HG02943 (cell line): Measurements from ENCODE around the gene ALX4.

Experiments used
- ATAC-seq: cut with Tn5 transposase; IDR thresholded peaks from one replicate; pipeline ENCODE4 v1.9.1; 2021; ENCODE audit warnings: mild to moderate bottlenecking, low read depth, moderate library complexity; ENCODE audit not compliant: unreplicated experiment

The ALX4 gene

DNA sequence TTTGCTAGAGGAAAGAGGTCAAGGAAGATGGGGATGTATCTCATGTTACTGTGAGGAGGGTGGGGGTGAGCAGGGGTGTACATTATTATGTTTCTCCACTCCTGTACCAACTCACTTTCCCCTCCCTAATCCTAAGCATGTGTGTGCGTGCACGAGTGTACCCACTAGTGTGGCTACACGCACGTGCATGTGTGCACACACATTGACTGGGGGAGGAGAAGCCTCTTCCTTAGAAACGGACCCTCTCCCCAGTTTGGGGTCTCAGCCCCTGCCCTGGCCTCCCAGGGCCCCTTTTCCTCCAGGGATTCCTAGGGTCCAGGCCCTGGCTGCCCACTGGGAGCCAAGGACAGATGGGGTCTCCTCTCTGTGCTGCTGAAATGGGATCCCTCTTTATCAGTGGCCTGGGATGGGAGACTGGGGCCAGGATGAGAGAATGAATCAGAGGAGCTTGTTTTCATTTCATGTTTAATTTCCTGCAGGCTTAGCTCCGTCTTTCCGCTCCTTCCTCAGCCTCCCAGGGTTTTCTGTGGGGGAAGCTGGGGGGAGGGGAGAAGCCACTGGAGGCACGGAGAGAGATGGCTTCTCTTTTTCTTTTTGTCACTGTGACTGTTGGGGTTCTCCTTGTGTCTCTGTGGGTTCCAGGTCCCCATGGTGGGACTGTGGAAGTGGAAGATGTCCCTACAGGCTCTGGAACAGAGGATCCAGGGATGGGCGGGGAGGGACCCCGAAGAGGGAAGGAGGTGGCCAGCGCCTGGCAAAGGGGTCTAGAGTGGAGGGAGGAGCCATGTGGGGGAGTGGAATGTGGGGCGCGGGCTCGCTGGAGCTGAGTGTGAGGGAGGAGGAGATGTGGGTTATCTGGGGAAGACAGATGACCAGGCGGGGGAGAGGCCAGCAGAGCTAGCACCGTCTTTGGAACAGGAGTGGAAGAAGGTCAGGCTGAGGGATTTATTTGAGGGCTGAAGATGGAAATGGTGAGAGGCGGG, 40.3 kb downstream of the ALX4 start:
- no peak for ATAC-seq

DNA sequence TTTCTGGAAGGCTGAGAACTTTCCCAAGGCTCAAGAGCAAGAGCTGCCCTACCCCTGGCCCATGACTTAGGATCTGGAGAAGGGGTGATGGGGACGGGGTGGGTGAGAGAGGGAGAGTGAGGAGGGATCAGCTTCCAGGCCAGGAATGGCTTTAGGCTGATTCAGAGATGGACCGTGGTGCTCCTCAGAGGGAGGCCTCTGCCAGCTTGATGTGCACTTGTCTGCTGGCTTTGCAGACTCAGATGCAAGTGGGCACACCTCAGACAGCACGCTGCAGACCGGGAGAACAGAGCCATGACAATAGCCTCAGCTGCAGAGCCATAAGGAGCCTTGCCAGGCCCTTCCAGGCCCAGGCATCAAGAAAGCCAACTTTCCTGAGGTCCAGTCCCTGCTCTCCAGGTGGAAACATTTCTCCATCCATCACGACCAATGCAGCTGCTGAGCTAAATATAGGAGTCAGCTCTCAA, 41.3 kb downstream of the ALX4 start:
- ATAC-seq, result no peak

DNA sequence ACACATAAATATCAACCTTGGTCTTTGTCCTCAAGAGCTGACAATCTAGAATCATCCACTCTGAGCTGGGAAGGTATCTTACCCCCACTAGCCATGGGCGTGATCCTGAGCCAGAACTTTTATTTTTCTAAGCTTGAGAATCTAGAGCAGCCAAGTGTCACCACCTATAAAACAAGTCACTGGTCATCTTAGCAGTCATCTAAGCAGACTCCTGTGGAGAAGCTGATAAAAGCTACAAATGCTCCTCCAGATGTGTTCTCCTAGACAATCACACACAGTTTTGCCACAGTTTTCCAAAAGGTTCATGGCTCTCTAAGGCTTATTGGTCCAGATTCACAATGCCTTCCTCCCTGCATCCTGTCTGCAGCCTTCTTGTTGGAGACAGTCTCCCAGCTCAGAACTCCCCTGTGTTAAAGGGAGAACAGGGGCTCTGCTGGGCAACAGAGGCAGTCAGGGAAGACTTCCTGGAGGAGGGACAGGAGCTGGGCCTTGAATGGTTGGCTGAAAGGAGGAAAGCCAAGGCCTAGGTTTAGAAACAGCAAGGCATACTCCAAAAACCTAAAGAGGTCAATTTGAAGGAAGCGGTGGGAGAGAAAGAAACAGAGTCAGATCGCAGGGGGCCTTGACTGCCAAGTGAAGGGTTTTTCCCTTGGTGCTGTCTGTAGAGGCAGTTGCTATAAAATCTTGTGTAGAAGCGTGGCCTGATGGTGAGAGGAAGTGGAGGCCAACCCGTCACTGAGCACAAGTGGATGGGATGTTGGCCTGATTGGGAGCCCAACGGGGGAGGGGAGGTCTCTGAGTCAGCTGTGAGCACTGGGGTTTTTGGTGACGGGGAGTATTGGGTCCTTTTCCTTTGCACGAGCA, 42.0 kb downstream of the ALX4 start:
- no peak for ATAC-seq

DNA sequence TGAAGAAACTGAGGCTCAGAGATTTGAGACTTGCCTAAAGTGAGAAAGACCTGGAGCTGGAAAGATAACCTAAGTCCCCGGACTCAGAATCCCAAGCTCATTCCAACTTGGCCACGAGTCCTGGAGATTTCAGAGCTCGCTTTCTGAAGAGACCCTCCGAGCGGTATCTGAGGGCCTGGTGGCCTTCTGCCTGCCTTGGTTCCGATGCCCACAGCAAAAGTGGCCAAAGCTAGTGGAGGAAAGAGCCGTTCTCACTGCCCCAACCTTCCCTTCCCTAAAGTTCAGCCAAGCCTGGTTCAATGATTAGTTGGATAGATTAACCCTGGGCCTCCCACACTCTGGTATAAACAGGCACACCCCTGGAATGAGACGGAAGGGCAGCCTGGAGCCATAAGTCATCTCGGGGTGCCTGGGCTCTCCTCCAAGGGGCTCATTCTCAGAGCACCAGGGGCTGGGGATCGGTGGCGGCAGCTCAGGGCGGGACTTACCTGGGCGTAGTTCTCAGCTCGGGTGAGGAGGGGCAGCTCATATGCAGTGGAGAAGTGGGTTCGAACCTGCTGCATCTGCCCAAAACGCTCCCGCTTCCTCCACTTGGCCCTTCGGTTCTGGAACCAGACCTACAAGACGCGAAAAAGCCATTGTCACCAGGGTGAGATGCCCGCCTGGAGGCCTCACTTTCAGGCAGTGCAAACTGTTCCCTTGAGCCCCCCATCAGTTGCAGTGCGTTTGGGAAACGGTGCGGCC, 42.8 kb downstream of the ALX4 start:
- ATAC-seq, result no peak

DNA sequence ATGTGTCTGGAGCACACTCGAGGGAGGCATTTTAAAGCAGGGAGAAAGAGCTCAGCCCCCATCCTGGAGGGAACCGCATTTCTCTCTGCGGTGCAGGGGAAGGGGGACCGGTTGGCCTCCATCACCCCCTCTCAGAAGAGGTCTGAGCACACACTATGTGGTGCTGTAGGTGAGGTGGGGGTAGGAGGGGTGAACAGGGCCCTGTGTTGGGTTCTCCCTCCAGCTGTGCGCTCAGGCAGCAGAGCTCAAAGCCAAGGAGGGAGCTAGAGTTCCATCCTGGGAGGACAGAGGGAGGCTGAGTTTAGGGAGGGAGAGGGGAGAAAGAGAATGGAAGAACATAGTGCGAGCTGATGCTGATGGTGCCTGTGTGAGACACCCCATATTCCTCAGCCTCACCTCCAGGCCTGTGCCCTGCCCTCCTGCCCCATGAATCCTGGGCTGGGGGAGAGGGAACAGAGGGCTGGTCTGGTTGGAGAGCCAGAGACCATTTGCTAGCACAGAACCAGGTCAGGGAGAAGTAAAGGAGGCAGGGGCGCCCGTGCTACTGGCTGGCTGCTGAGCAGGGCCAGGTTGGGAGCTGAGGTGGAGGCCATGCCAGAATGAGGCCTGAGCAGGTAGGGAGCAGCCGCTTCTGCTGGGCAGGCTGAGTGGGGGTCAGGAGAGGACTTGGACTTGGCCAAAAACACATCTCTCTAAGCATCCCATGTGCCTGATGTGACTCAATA, 43.7 kb downstream of the ALX4 start:
- no peak for ATAC-seq

DNA sequence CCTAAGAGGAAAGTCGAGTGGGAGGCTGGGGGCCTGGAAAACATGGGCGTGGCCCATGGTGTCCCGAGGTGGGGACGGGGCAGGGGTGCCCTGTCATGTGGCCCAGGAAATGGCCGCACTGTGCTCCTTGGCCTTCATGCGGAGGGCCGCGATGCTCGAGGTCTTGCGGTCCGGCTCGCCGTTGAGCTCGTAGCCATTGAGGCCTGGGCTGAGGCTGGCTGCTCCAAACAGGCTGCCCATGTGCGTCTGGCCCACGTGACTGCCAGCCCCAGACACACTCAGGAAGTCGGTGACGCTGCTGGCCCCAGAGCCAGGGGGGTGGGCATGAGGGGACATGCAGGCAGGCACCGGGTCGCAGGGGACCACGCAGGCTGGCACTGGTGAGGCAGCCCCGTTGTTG, 45.2 kb downstream of the ALX4 start:
- ATAC-seq, result no peak

DNA sequence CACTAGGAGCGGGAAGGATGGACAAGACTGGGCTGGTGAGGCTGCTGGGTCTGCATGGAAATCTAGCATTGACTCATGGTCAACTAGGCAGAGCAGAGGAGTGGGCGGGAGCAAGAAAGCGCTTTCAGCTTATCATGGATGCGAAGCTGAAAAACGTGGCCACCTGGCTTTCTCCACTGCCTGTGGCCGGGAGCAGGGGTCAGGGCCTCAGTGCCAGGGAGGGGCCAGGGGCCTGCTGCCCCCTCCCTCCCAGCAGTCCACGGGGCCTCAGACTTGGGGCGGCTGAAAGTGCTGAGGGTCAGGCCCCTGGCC, 45.5 kb downstream of the ALX4 start:
- ATAC-seq, result no peak

DNA sequence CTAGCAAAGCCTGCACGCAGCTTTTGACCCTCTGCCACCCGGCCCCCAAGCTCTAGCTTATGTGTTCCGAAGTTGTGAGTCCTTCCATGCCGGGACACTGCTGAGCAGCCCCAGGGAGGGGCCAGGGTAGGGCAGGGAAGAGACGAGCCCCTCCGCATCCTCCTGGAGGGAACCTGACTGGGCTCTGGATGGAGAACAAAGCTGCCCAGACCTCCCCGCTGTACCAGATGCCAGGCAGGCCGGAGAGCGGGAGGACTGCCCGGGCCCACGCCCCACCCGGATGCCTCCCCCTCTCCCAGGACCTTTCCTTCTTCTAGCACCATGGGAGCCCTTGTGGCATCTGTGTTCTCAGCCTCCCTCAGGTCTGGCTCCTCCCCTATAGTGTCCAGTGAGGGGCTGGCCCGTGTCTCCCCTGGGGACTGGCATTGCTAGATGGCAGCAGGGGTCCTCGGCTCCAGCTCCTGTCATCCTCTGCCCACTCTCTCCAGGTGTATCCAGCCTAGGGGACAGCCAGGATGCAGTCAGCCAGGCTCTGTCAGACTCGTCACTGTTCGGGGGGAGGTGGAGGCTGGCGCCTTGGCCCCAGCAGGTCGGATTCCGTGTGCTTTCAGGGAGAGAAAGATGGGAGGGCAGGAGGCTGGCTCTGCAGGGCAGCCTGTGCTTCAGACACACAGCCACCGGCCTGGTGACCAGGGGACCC, 46.1 kb downstream of the ALX4 start:
- no peak for ATAC-seq

DNA sequence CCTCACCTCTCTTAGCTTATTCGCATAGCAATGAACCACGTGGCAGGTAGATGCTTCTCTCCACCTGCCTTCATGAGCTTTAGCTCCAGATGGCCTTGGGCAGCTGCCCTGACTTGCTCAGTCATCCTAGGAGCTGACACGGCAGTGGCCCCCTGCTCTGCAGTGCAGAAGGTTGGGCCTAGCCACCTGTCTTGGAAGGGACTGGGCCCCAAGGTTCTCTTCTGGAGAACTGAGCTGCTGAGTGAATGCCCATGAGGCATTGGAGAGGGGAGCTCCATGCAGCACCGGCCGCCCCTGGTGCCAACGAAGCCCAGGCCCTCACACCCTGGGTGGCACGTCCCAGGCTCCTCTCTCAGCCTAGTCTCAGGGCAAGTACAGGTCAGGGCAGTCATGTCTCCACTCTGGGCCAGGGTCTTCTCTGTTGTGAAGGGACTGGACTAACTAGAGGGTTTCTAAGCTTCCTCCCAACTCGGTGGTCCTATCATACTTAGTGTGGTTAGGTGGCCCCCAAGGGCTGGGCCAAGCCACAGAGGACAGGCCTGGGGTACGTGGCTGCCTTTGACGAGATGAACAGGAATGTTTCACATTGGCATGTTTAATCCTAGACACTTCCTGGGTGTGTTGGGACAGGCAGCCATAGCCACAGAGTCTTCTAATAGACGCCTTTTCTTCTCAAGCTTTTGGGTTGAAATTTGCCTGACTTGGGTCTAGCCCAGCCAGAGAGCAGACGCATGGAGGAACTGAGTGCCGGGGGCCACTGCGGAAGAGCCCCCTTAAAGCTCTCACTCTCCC, 47.9 kb downstream of the ALX4 start:
- no peak for ATAC-seq

DNA sequence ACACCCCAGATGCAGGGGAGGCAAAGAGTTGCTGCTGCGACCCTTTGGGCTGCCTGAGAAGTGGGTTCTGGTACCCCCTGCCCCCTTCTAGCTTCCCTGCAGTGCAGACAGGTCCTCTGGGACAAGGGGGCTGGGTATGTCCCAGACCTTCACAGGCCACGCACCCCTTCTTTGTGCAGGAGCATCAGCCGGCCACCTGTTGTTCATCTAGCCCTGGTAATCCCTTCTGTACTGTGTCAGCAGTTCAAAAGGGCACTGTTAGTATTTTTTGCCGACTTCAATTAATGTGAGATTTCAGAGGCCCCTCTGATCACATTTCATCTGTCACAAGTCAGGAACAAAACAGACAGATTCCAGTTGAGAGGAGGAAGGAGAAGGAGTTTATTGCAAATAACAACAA, 49.9 kb downstream of the ALX4 start:
- no peak for ATAC-seq

DNA sequence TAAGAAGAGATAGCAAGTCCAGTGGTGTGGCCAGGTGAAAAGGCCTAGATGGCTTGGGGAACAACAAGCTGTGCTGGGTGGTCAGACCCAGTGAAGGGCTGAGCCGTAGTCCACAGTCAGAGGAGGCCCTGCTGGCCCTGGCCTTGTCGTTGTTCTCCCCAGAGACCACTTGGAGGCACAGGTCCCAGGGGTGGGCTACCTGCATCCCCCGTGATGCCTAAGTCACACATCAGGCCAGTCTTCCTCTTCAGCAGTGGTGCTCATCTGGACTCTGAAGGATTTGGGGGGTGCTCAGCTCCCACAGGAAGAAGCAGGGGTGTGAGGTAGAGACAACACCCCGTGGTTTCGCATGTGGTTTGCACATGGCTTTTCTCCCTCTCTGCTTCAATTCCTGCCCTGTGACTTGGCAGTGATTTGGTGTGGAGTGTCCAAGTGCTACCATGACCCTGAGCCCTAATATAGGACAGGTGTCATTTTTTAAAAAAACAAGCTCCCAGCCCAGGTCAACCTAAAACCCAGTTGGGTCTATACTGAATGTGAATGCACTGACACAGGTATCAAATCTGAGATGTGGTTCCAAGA, 51.0 kb downstream of the ALX4 start:
- no peak for ATAC-seq

DNA sequence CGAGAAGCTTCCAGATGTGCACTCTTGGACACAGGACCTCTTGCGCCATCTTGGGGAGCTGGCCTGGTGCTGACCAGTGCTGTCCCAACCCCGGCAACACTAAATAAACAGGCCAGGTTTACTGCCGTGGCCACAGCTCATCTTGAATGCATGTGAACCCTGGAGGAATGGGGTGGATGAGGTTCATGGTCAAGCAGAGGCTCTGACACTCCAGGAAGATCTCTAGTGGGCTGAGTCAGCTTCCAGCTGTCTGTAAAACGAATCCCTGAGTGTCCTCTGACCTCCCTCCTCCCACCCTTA, 51.8 kb downstream of the ALX4 start:
- no peak for ATAC-seq

DNA sequence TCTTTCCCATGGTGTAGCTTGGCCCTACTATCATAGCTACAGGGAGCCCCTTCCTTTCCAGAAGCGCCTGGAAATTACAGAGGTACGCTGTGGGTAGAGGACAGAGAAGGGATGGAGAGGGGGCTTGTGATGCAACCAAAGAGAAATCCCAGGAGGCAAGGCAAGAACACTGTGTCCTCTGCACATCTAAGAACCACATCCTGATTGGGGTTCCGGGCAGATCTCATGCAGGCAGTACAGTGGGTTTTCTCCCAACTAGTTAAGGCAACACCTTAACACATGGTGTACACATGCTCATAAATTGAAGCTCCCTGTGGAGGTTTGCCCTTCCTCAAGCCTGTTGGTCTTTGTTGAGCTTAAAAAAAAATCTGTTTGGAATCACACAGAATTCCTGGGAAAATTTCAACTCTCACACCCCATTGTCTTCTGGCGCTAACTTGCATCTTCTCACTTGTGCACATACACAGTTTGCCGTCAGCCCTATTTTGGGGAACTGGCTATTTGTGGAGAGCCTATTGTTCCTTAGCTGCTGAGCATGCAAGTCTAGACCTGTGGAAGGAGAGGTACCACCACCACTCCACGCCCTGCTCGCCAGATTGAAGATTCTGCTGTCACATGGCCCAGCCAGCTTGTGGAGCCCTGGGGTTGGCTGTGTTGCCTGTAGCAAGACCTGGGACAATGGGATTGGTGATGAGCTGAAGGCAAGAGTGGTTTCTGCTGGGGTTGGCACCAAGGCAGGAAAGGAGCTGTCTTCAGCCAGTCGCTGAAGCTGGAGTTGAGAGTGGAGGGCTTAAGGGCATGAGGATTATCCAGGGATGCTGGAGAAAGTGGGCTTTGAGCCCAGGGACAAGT, 52.4 kb downstream of the ALX4 start:
- ATAC-seq, result no peak

DNA sequence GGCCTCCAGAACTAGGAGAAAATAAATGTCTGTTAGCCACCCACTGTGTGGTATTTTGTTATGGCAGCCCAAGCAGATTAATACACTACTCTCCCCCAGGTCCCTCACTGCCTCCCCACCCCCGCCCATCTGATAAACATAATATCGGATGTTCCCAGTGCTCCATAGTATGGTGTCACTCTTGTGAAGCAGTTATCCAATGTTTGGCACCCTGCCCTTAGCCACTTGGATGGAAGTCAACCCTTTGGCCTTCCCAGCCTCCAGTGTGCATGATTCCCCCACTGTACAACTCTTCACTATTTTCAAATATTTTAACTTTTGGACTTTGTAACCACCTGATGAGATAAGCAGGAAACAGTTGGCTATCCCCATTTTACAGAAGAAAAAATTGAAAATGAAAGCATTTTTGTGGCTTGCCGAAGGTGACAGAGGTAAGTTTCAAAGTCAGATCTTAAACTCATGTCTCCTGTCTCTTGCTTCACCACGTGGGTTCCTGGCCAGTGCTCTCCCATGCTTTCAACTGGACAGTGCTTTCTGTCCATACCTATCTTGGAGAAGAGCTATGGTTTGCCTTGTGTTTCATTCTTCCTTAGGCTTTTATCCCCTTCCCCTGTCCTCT, 53.2 kb downstream of the ALX4 start:
- ATAC-seq, result no peak

DNA sequence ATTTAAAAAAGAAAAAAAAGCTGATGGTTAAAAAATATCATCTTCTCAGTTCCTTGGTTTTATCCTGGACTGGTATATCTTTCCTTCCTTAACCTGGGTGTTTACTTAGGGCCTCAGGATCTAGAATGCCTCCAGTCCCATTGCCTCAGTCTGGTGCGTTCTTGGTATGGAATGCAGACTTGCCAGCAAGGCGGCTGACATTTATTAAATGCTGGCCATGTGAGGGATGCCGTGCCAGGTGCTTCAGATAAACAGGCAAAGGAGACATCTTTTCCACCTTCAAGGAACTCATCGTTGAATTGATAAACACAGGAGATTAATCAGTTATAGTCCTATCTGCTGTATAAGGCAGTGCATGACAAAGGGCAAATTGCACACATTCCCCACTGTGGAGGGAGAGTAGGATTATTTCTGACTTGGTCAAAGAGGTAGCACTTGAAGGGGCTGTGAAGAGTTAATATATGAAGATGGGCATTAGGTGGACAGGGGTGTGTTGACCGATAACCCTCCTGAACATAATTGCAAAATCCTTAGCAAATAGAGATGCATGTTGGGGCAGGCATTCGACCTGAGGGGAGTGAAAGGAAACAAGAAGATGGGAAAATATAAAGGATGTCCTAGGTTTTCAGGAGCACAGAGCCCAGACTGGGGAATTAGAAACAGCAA, 54.4 kb downstream of the ALX4 start:
- ATAC-seq, result no peak

DNA sequence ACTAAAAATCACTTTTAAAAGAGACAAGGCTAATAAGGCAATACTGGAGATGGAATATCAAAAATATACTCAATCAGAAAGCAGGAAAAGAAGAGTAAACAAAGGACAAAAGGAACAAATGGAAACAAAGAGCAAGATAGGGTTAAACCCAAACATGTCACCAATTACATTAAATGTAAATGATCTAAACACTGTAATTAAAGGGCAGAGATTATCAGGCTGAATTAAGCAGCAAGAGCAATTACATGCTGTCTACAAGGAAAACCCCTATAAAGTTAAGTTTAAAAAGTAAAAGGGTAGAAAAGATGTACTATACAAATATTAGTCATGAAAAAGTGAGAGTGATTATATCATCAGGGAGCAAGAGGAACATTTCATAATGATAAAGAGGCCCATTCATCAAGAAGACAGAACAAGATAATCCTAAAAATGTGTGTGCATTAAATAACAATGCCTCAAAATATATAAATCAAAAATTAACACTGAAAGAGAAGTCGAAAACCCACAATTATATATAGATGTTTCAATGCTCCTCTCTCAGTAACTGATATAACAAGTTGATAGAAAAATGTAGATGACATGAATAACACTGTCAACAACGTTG, 56.8 kb downstream of the ALX4 start:
- no peak for ATAC-seq
